Measurements from ENCODE around the gene TAF5L.

DNA sequence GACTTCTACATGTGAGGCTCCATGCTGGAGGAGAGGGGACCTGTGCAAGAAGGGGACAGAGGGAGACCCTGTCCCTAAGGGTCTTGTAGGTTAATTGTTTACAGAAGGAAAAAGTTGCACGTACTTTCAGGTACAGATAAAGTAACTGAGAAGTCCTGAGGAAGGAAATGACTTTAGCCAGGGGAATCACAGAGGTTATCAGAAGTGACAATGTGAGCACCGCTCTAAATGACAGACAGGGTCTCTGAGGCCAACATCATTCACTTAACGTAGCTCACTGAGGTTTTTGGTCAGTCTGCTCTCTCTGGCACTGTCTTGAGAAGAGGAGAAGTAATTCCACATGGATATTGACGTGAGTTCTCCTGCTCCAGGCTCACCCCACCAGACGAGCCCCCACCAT lies 12.0 kb downstream of the TAF5L start:
- TF ChIP-seq, protein P1, sequence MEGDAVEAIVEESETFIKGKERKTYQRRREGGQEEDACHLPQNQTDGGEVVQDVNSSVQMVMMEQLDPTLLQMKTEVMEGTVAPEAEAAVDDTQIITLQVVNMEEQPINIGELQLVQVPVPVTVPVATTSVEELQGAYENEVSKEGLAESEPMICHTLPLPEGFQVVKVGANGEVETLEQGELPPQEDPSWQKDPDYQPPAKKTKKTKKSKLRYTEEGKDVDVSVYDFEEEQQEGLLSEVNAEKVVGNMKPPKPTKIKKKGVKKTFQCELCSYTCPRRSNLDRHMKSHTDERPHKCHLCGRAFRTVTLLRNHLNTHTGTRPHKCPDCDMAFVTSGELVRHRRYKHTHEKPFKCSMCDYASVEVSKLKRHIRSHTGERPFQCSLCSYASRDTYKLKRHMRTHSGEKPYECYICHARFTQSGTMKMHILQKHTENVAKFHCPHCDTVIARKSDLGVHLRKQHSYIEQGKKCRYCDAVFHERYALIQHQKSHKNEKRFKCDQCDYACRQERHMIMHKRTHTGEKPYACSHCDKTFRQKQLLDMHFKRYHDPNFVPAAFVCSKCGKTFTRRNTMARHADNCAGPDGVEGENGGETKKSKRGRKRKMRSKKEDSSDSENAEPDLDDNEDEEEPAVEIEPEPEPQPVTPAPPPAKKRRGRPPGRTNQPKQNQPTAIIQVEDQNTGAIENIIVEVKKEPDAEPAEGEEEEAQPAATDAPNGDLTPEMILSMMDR (conservative IDR thresholded peaks at IDR 0.05; ENCODE audit: low read depth, low read length): no peak
- TF ChIP-seq, protein P2, sequence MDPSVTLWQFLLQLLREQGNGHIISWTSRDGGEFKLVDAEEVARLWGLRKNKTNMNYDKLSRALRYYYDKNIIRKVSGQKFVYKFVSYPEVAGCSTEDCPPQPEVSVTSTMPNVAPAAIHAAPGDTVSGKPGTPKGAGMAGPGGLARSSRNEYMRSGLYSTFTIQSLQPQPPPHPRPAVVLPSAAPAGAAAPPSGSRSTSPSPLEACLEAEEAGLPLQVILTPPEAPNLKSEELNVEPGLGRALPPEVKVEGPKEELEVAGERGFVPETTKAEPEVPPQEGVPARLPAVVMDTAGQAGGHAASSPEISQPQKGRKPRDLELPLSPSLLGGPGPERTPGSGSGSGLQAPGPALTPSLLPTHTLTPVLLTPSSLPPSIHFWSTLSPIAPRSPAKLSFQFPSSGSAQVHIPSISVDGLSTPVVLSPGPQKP (IDR thresholded peaks at IDR 0.05; ENCODE audit: borderline replicate concordance, low read depth, low read length): no peak
- no peak for TF ChIP-seq POLR2A (IDR thresholded peaks at IDR 0.05; ENCODE audit: low read depth, low read length)
- no peak for TF ChIP-seq BHLHE40 (IDR thresholded peaks at IDR 0.05; ENCODE audit: low read depth, low read length)
- no peak for TF ChIP-seq RAD21 (IDR thresholded peaks at IDR 0.05; ENCODE audit: low read length)
- TF ChIP-seq, protein P3, sequence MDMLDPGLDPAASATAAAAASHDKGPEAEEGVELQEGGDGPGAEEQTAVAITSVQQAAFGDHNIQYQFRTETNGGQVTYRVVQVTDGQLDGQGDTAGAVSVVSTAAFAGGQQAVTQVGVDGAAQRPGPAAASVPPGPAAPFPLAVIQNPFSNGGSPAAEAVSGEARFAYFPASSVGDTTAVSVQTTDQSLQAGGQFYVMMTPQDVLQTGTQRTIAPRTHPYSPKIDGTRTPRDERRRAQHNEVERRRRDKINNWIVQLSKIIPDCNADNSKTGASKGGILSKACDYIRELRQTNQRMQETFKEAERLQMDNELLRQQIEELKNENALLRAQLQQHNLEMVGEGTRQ (IDR thresholded peaks at IDR 0.05; ENCODE audit: low read depth, low read length): no peak
- no peak for TF ChIP-seq MXI1 (IDR thresholded peaks at IDR 0.05; ENCODE audit: borderline replicate concordance, low read depth, low read length)
- no peak for TF ChIP-seq FOS (IDR thresholded peaks at IDR 0.05; ENCODE audit: low read depth, low read length)
